GM12872 (cell line): Measurements from ENCODE around the gene PRICKLE2.

Experiments used
- TF ChIP-seq, protein P1 (sequence below): IDR thresholded peaks from 3 replicates; pipeline ENCODE4 v1.5.1; 2011; ENCODE audit warnings: low read depth, mild to moderate bottlenecking, low read length, moderate library complexity; ENCODE audit not compliant: insufficient read depth

PRICKLE2 gene

DNA sequence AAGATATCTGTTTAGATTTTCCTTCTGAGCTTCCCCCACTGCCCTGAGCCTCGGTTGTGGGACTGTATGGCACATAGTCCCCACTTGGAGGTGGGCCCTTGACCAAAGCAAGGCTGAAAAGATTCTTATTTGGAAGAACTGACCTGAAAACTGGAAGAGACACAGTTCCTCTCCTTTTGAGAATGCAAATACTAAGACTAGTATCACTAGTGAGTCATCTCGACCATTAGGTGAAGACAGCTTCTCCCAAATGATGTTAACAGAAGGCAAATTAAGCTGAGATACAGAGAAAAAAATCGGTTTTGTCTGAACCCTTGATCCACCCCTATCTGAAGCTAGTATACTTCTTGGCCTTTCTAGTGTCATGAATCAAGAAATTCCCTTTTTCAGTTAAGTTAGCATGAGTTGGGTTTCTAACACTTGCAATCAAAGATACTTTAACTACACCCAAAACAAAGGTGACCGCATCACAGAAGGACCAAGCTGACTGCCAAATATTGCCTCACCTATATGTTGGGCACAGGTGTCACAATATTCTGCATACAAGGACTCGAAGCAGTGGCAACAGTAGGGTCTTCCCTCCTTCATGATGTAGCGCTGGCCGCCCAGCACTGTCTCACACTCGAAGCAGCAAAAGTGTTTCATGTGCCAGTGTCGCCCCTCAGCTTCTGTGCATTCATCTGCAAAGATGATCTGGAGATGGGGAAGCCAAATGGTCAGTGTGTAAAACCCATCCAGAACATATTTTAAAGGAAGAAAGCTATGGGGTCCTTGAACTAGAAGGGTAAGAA, 72.4 kb downstream of the PRICKLE2 start:
- TF ChIP-seq, protein P1, sequence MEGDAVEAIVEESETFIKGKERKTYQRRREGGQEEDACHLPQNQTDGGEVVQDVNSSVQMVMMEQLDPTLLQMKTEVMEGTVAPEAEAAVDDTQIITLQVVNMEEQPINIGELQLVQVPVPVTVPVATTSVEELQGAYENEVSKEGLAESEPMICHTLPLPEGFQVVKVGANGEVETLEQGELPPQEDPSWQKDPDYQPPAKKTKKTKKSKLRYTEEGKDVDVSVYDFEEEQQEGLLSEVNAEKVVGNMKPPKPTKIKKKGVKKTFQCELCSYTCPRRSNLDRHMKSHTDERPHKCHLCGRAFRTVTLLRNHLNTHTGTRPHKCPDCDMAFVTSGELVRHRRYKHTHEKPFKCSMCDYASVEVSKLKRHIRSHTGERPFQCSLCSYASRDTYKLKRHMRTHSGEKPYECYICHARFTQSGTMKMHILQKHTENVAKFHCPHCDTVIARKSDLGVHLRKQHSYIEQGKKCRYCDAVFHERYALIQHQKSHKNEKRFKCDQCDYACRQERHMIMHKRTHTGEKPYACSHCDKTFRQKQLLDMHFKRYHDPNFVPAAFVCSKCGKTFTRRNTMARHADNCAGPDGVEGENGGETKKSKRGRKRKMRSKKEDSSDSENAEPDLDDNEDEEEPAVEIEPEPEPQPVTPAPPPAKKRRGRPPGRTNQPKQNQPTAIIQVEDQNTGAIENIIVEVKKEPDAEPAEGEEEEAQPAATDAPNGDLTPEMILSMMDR, result no peak

DNA sequence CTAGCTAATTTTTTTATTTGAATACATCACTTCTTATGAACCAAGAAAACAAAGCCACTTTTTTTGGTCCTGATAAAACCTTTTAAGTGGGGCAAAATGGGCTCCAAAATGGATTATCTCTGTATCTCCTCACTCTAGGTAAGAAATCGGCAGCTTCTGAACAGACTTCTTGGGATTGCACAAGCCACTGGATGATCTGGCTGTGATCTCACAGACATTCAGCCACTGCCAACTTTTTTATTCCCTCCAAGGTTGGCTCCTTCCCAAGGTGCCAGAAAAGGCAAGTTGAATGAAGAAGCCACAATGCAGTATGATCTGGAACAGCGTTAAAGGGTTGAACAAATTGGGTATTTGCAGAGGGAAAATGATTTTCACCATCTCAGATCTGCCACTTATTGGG, 73.2 kb downstream of the PRICKLE2 start:
- TF ChIP-seq, protein P1, result no peak

DNA sequence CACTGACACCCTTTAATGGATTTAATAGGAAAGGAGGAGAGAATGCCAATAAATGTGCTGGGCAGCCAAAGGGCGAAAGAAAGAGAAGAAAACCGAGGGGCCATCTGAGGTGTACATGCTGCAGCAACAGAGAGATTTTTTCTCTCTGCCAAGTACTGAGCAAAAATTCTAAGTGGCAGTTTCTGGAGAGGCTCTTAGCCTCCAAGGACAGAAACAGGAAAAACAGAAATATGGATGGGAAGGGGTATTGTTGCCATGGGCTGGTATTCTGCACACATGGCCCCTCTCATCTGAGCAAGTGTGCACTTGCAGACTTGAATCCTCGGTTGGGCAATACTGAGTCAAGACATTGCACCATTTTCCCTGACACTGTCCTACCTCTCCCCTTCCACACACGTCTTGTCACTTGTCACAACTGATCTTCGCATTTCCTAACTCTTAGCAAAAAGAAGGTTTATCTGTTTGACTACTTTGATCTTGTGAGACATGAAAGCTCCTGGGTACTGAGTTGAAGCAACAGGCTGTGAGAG, 73.9 kb downstream of the PRICKLE2 start:
- TF ChIP-seq, protein P1, result no peak

DNA sequence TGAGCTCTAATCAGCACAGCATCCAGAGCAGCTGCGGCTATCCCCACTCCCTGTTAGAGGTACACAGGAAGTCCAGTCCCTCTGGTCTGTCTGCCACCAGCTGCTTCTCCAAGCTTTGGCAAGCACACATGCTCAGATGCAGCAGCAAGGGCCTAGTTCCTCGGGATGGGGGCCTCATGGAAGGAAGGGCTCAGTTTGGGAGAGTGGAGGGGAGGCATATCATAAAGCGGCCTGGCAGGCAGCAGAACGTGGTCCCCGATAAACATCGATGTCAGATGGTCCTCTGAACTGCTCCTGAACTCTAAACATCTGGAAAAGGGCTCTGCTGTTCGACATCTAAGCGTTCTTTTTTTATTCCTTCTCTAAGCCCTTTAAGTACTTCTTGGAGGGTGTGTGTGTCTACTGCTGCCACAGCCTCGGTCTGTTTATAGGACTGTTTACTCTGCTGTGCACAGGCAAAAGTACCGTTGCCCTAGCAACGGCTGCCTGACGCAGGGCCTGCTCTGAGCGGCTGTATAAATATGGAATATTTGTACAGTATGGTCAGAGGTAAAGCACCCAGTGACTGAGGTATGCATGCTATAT, 74.6 kb downstream of the PRICKLE2 start:
- TF ChIP-seq, protein P1, result no peak

DNA sequence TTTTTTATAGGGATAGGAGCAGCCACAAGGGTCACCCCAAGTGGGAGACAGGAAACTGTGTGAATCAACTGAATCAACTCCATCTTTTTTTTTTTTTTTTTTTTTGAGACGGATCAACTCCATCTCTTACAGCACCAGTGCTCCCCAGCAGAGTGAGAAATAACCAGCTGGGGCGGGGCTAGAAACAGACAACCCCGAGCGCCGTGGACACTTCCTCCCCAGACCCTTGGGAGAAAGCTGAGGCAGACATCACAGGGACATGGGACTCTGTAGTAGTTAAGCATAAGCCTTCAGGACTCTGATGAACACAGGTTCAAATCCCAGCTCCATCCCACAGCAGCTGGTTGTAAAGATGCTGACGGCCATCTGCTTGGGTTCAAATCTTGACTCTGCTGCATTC, 75.4 kb downstream of the PRICKLE2 start:
- TF ChIP-seq, protein P1, result no peak

DNA sequence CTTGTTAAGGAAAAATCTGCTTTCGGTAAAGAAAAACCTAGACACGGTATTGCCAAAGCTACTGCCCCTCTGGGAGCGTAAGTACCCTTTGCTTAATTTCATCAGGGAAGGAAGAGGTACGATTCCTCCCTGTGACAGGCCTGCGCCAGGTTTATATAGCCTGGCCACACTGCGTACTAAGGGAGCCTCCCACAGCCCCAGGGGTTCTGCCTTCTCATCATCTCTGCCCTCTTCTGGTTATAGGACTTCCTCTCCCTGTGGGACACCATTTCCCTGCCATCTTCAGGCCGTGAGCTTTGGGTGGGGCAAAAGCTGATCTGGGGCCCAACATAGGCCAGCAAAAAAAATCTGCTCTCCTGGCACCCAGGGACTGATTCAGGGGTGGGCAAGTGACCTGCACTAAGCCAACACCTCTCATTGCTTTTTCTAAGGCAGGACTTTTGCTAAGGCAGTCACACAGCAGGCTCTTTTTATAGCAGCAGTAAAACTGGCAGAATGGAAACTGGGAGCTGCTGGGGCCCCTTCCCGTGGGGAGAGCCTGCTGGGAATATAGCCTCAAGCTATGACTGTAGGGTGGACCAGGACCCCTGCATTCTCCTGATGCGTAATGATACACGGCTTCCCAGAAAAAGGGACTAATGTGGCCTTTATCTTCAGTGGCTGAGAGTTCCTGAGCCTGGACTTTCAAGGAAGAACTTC, 76.2 kb downstream of the PRICKLE2 start:
- TF ChIP-seq, protein P1, result no peak

DNA sequence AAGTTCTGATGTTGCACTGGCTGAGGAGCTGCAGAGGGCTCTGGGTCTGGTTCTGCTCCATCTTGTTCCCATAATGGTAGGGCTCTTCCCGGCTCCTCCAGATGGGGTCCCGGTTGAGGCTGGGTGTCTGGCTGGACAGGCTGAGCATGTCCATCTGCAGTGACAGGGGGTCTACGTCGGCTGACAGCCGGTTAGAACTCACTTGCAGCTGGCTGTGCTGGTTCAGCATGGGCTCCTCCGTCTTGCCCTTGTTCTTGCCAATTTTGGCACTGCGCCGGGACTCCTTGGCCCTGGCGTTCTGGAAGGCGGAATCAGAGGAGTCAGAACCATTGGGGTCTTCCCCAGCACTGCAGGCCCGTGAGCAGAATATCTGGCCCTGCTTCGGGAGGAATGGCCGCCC, 78.1 kb downstream of the PRICKLE2 start:
- TF ChIP-seq, protein P1, result no peak
